Hepatocyte (in vitro differentiated cells): ENCODE data around the gene CD300A. TPM values are rescaled to one million over a fixed set of nuclear protein-coding genes. Genes with fewer than 3 reads are reported as not detected.

Experiments
- DNase-seq: peaks from one replicate; pipeline ENCODE4 v3.0.0-alpha.2; 2016; ENCODE audit warnings: low spot score
- H2AFZ ChIP-seq: fragments of 200-600 bp; sonication (generic); 2 replicates; pipeline ENCODE4 v1.6.0; 2016; ENCODE audit warnings: antibody characterized with exemption, mild to moderate bottlenecking
- H3K27ac ChIP-seq: fragments of 200-600 bp; sonication (generic); 2 replicates; pipeline ENCODE4 v1.5.1; 2016; ENCODE audit warnings: mild to moderate bottlenecking
- H3K27me3 ChIP-seq: fragments of 200-600 bp; sonication (generic); 2 replicates; pipeline ENCODE4 v1.6.1; 2016
- H3K36me3 ChIP-seq: fragments of 200-600 bp; sonication (generic); replicated peaks from 2 replicates; pipeline ENCODE4 v1.5.1; 2016; ENCODE audit warnings: low read depth; ENCODE audit not compliant: insufficient read depth
- H3K4me1 ChIP-seq: fragments of 200-600 bp; sonication (generic); 2 replicates; pipeline ENCODE4 v1.5.1; 2016; ENCODE audit warnings: mild to moderate bottlenecking, moderate library complexity; ENCODE audit not compliant: insufficient read depth
- H3K4me2 ChIP-seq: fragments of 200-600 bp; sonication (generic); 2 replicates; pipeline ENCODE4 v1.6.0; 2016
- H3K4me3 ChIP-seq: fragments of 200-600 bp; sonication (generic); 2 replicates; pipeline ENCODE4 v1.5.1; 2016; ENCODE audit warnings: mild to moderate bottlenecking
- H3K79me2 ChIP-seq: fragments of 200-600 bp; sonication (generic); 2 replicates; pipeline ENCODE4 v1.6.0; 2017; ENCODE audit warnings: mild to moderate bottlenecking
- H3K9me2 ChIP-seq: fragments of 200-600 bp; sonication (generic); replicated peaks from 2 replicates; pipeline ENCODE4 v1.6.0; 2017; ENCODE audit warnings: mild to moderate bottlenecking; ENCODE audit not compliant: insufficient read depth
- H3K9me3 ChIP-seq: fragments of 200-600 bp; sonication (generic); 2 replicates; pipeline ENCODE4 v1.5.1; 2016; ENCODE audit warnings: low read depth, mild to moderate bottlenecking
- H4K20me1 ChIP-seq: fragments of 200-600 bp; sonication (generic); 2 replicates; pipeline ENCODE4 v1.6.0; 2016; ENCODE audit warnings: mild to moderate bottlenecking; ENCODE audit not compliant: insufficient read depth, poor library complexity, severe bottlenecking
- CTCF ChIP-seq: fragments of 200-600 bp; sonication (generic); IDR thresholded peaks from 2 replicates; pipeline ENCODE4 v1.5.1; 2016; ENCODE audit warnings: antibody characterized with exemption, mild to moderate bottlenecking; ENCODE audit not compliant: poor library complexity
- EZH2 ChIP-seq: fragments of 200-600 bp; sonication (generic); IDR thresholded peaks from 2 replicates; pipeline ENCODE4 v1.6.1; 2016; ENCODE audit warnings: antibody characterized with exemption, mild to moderate bottlenecking, borderline replicate concordance
- EZH2phosphoT487 ChIP-seq: fragments of 200-600 bp; sonication (generic); IDR thresholded peaks from one replicate; pipeline ENCODE4 v1.6.1; 2018; ENCODE audit warnings: antibody characterized with exemption, mild to moderate bottlenecking, low read depth, moderate library complexity; ENCODE audit not compliant: unreplicated experiment, severe bottlenecking
- WGBS: methylation state at CpG from one replicate; pipeline ENCODE4 v1.1.6; 2016; ENCODE audit warnings: low lambda C conversion rate; ENCODE audit errors: missing lambda C conversion rate; 5-methylcytosine and 5-hydroxymethylcytosine counted together
- polyA plus RNA-seq: library from polyadenylated mRNA; unstranded; fragments of >200 nt; fragmentation: Nextera tagmentation; extraction: Ambion mirVana; gene quantifications from 2 replicates; pipeline ENCODE4 v1.2.1, GENCODE V29; 2016
- total RNA-seq: library from RNA; depleted of rRNA; stranded (reverse); fragments of >200 nt; gene quantifications from 2 replicates; pipeline ENCODE4 v1.2.3, GENCODE V29; 2014

The CD300A gene
- total and polyA plus RNA-seq, 2 experiments from 2014 or later: 0.22 to 1.1 TPM

GRCh38 chr17:74461611-74462010, 4.8 kb upstream of the CD300A start:
- Histone ChIP-seq H3K9me2 (no peaks in the 10 kb centered on the region), H3K4me2 (no peak overlapping the region), H3K9me3 (no peaks in the 10 kb centered on the region), H3K27me3 (no peaks in the 10 kb centered on the region), H4K20me1 (no peaks in the 10 kb centered on the region), H3K27ac (no peak overlapping the region), H3K79me2 (no peaks in the 10 kb centered on the region), H2AFZ (no peak overlapping the region), H3K4me3 (no peak overlapping the region), H3K36me3 (no peaks in the 10 kb centered on the region), H3K4me1 (peaks cover 6% of the 10 kb centered on the region)
- WGBS: 92% methylated on average over 10 of the region's 10 CpGs
- DNase-seq: no peak
- no peak for TF ChIP-seq EZH2phosphoT487
- no peak for TF ChIP-seq EZH2
- TF ChIP-seq CTCF: no peak

GRCh38 chr17:74464730-74465377, 1.6 kb upstream of the CD300A start:
- no peak for DNase-seq
- H3K4me3 ChIP-seq: no peak overlapping the region
- no peak for TF ChIP-seq EZH2
- TF ChIP-seq EZH2phosphoT487: no peak
- no peak for TF ChIP-seq CTCF
- H3K36me3 ChIP-seq: no peaks in the 10 kb centered on the region
- H3K79me2 ChIP-seq: no peaks in the 10 kb centered on the region
- no peaks in the 10 kb centered on the region for H3K27me3 ChIP-seq
- no peaks in the 10 kb centered on the region for H3K9me3 ChIP-seq
- H3K9me2 ChIP-seq: no peaks in the 10 kb centered on the region
- H3K27ac ChIP-seq: no peak overlapping the region
- 93% methylated on average over 7 of the region's 7 CpGs for WGBS
- H3K4me1 ChIP-seq: peaks cover 3% of the 10 kb centered on the region
- no peak overlapping the region for H2AFZ ChIP-seq
- H4K20me1 ChIP-seq: no peaks in the 10 kb centered on the region
- no peak overlapping the region for H3K4me2 ChIP-seq

GRCh38 chr17:74465378-74466110, 890 bp upstream of the CD300A start:
- no peak for DNase-seq
- no peaks in the 10 kb centered on the region for H3K79me2 ChIP-seq
- no peaks in the 10 kb centered on the region for H3K36me3 ChIP-seq
- no peaks in the 10 kb centered on the region for H3K27me3 ChIP-seq
- WGBS: 97% methylated on average over 8 of the region's 8 CpGs
- H3K4me2 ChIP-seq: no peak overlapping the region
- H3K4me3 ChIP-seq: no peak overlapping the region
- no peaks in the 10 kb centered on the region for H4K20me1 ChIP-seq
- H2AFZ ChIP-seq: no peak overlapping the region
- H3K27ac ChIP-seq: no peak overlapping the region
- TF ChIP-seq EZH2 (no peak), EZH2phosphoT487 (no peak), CTCF (no peak)
- H3K9me2 ChIP-seq: no peaks in the 10 kb centered on the region
- peaks cover 3% of the 10 kb centered on the region for H3K4me1 ChIP-seq
- H3K9me3 ChIP-seq: no peaks in the 10 kb centered on the region
